Activated T-helper 1 cell treated with anti-CD3 and anti-CD28 coated beads, Interleukin-12 subunit alpha, Interleukin-12 subunit beta, Interleukin-2, Interleukin-4 antibody, amounts not matched to agents 30 ng/mL and 10 ng/mL and 1 ng/mL, durations not matched to agents 14 hours and 24 hours and 36 hours (primary cell): ENCODE results near the gene ABL1. TPM values are rescaled to one million over a fixed set of nuclear protein-coding genes. Genes with fewer than 3 reads are reported as not detected.

Experiments used
- DNase-seq: peaks from one replicate; pipeline ENCODE4 v3.0.0; 2021; ENCODE audit warnings: low spot score
- H3K27ac Mint-ChIP-seq: one replicate; pipeline ENCODE4 v1.8.0; 2021; ENCODE audit warnings: mild to moderate bottlenecking, mixed read lengths
- H3K27me3 Mint-ChIP-seq: one replicate; pipeline ENCODE4 v1.8.0; 2022; ENCODE audit warnings: mild to moderate bottlenecking, moderate library complexity, mixed read lengths; ENCODE audit not compliant: insufficient read depth
- H3K36me3 Mint-ChIP-seq: one replicate; pipeline ENCODE4 v1.8.0; 2021; ENCODE audit warnings: low read depth, mixed read lengths
- H3K4me1 Mint-ChIP-seq: one replicate; pipeline ENCODE4 v1.8.0; 2021; ENCODE audit warnings: low read depth, mixed read lengths
- H3K4me3 Mint-ChIP-seq: one replicate; pipeline ENCODE4 v1.8.0; 2021; ENCODE audit warnings: mild to moderate bottlenecking, moderate library complexity, mixed read lengths
- H3K9me3 Mint-ChIP-seq: one replicate; pipeline ENCODE4 v1.8.0; 2021; ENCODE audit warnings: mixed read lengths
- intact Hi-C: fragments of 100-400 bp; cut with micrococcal nuclease; formaldehyde crosslinking; loops from one replicate; pipeline ENCODE4 v1.15.1; 2024
- total RNA-seq: library from RNA; stranded (reverse); gene quantifications from 2 replicates; pipeline ENCODE4 v1.2.3, GENCODE V29; 2022

Gene ABL1
- total RNA-seq, 1 donor from 2014 or later: 34.2 TPM

- intact Hi-C loops: no loop called here
- Mint-ChIP-seq H3K36me3 (peaks cover 2% of the 10 kb centered on the region), H3K9me3 (peaks cover 4% of the 10 kb centered on the region), H3K27me3 (peaks cover 4% of the 10 kb centered on the region), H3K4me1 (peaks cover 6% of the 10 kb centered on the region), H3K4me3 (no peak overlapping the region), H3K27ac (no peak overlapping the region)
- DNase-seq: no peak
Observed at GRCh38 chr9:130806327-130806716, 28.7 kb upstream of the ABL1 start.

GRCh38 chr9:130810609-130811136 is 24.4 kb upstream of the ABL1 start:
- no peak overlapping the region for H3K4me3 Mint-ChIP-seq
- H3K27me3 Mint-ChIP-seq: peaks cover 4% of the 10 kb centered on the region
- no peaks in the 10 kb centered on the region for H3K4me1 Mint-ChIP-seq
- intact Hi-C loops: no loop called here
- H3K36me3 Mint-ChIP-seq: peaks cover 2% of the 10 kb centered on the region
- peaks cover 4% of the 10 kb centered on the region for H3K9me3 Mint-ChIP-seq
- no peak overlapping the region for H3K27ac Mint-ChIP-seq
- no peak for DNase-seq

- no peaks in the 10 kb centered on the region for H3K4me1 Mint-ChIP-seq
- intact Hi-C loops: loop anchor here (2.0 kb wide), 1 partner anchor 19 kb away; the partner anchor contains the start of gene ABL1
- H3K27ac Mint-ChIP-seq: no peak overlapping the region
- DNase-seq: no peak
- no peaks in the 10 kb centered on the region for H3K36me3 Mint-ChIP-seq
- H3K27me3 Mint-ChIP-seq: peaks cover 3% of the 10 kb centered on the region
- H3K9me3 Mint-ChIP-seq: peaks cover 4% of the 10 kb centered on the region
- no peak overlapping the region for H3K4me3 Mint-ChIP-seq
Observed at GRCh38 chr9:130815242-130815808, 19.7 kb upstream of the ABL1 start.

GRCh38 chr9:130817914-130818313 is 17.1 kb upstream of the ABL1 start:
- H3K4me1 Mint-ChIP-seq: no peaks in the 10 kb centered on the region
- no peak for DNase-seq
- H3K27me3 Mint-ChIP-seq: peaks cover 2% of the 10 kb centered on the region
- peaks cover 4% of the 10 kb centered on the region for H3K9me3 Mint-ChIP-seq
- intact Hi-C loops: no loop called here
- no peaks in the 10 kb centered on the region for H3K36me3 Mint-ChIP-seq
- H3K27ac Mint-ChIP-seq: no peak overlapping the region
- H3K4me3 Mint-ChIP-seq: no peak overlapping the region

GRCh38 chr9:130820135-130820738 is 14.8 kb upstream of the ABL1 start:
- Mint-ChIP-seq H3K4me3 (no peak overlapping the region), H3K27ac (no peak overlapping the region), H3K4me1 (peaks cover 5% of the 10 kb centered on the region)

GRCh38 chr9:130823435-130823834 is 11.6 kb upstream of the ABL1 start:
- DNase-seq: no peak
- peaks cover 5% of the 10 kb centered on the region for H3K4me1 Mint-ChIP-seq
- H3K27me3 Mint-ChIP-seq: peaks cover 4% of the 10 kb centered on the region
- H3K36me3 Mint-ChIP-seq: no peaks in the 10 kb centered on the region
- intact Hi-C loops: no loop called here
- no peak overlapping the region for H3K4me3 Mint-ChIP-seq
- peaks cover 3% of the 10 kb centered on the region for H3K9me3 Mint-ChIP-seq
- no peak overlapping the region for H3K27ac Mint-ChIP-seq

More at GRCh38 chr9:130820135-130820738, 14.8 kb upstream of the ABL1 start:
- no peak for DNase-seq
- peaks cover 4% of the 10 kb centered on the region for H3K9me3 Mint-ChIP-seq
- intact Hi-C loops: no loop called here
- H3K36me3 Mint-ChIP-seq: no peaks in the 10 kb centered on the region
- peaks cover 4% of the 10 kb centered on the region for H3K27me3 Mint-ChIP-seq

- intact Hi-C loops: no loop called here
- Mint-ChIP-seq H3K4me1 (peaks cover 5% of the 10 kb centered on the region), H3K27me3 (peaks cover 4% of the 10 kb centered on the region), H3K36me3 (no peaks in the 10 kb centered on the region), H3K9me3 (peaks cover 8% of the 10 kb centered on the region), H3K27ac (no peak overlapping the region), H3K4me3 (no peak overlapping the region)
- no peak for DNase-seq
Observed at GRCh38 chr9:130824079-130824478, 11.0 kb upstream of the ABL1 start.

GRCh38 chr9:130824643-130825350 is 10.3 kb upstream of the ABL1 start:
- no peak for DNase-seq
- Mint-ChIP-seq H3K9me3 (peaks cover 8% of the 10 kb centered on the region), H3K36me3 (no peaks in the 10 kb centered on the region), H3K4me1 (peaks cover 5% of the 10 kb centered on the region), H3K27me3 (peaks cover 2% of the 10 kb centered on the region), H3K4me3 (no peak overlapping the region), H3K27ac (no peak overlapping the region)
- intact Hi-C loops: no loop called here

- DNase-seq: no peak
- intact Hi-C loops: no loop called here
- Mint-ChIP-seq H3K27ac (no peak overlapping the region), H3K9me3 (peaks cover 8% of the 10 kb centered on the region), H3K4me3 (no peak overlapping the region), H3K36me3 (no peaks in the 10 kb centered on the region), H3K4me1 (peaks cover 5% of the 10 kb centered on the region), H3K27me3 (peaks cover 2% of the 10 kb centered on the region)
Observed at GRCh38 chr9:130825351-130825651, 9.8 kb upstream of the ABL1 start.

- H3K9me3 Mint-ChIP-seq: peaks cover 8% of the 10 kb centered on the region
- no peak overlapping the region for H3K27ac Mint-ChIP-seq
- no peak for DNase-seq
- no peak overlapping the region for H3K4me3 Mint-ChIP-seq
- intact Hi-C loops: no loop called here
- peaks cover 5% of the 10 kb centered on the region for H3K4me1 Mint-ChIP-seq
- H3K27me3 Mint-ChIP-seq: peaks cover 2% of the 10 kb centered on the region
- no peaks in the 10 kb centered on the region for H3K36me3 Mint-ChIP-seq
Observed at GRCh38 chr9:130825809-130826208, 9.2 kb upstream of the ABL1 start.

- Mint-ChIP-seq H3K27ac (no peak overlapping the region), H3K4me3 (no peak overlapping the region), H3K4me1 (peaks cover 13% of the 10 kb centered on the region), H3K36me3 (no peaks in the 10 kb centered on the region), H3K9me3 (peaks cover 8% of the 10 kb centered on the region), H3K27me3 (peaks cover 17% of the 10 kb centered on the region)
- intact Hi-C loops: loop anchor here (10.0 kb wide), 1 partner anchor 115 kb away; no protein-coding TSS in a partner anchor
- no peak for DNase-seq
Observed at GRCh38 chr9:130829762-130830161, 5.3 kb upstream of the ABL1 start.

GRCh38 chr9:130830231-130830760 is 4.8 kb upstream of the ABL1 start:
- peaks cover 13% of the 10 kb centered on the region for H3K4me1 Mint-ChIP-seq
- no peak for DNase-seq
- no peak overlapping the region for H3K27ac Mint-ChIP-seq
- no peak overlapping the region for H3K4me3 Mint-ChIP-seq
- no peaks in the 10 kb centered on the region for H3K36me3 Mint-ChIP-seq
- peaks cover 17% of the 10 kb centered on the region for H3K27me3 Mint-ChIP-seq
- intact Hi-C loops: loop anchor here (10.0 kb wide), 1 partner anchor 115 kb away; no protein-coding TSS in a partner anchor
- H3K9me3 Mint-ChIP-seq: peaks cover 8% of the 10 kb centered on the region

GRCh38 chr9:130831077-130831476 is 4.0 kb upstream of the ABL1 start:
- Mint-ChIP-seq H3K4me3 (no peak overlapping the region), H3K36me3 (no peaks in the 10 kb centered on the region), H3K4me1 (peaks cover 19% of the 10 kb centered on the region), H3K9me3 (peaks cover 8% of the 10 kb centered on the region), H3K27ac (no peak overlapping the region), H3K27me3 (peaks cover 19% of the 10 kb centered on the region)
- no peak for DNase-seq
- intact Hi-C loops: loop anchor here (10.0 kb wide), 1 partner anchor 116 kb away; no protein-coding TSS in a partner anchor
